Measurements from ENCODE around the gene WWOX.

DNA sequence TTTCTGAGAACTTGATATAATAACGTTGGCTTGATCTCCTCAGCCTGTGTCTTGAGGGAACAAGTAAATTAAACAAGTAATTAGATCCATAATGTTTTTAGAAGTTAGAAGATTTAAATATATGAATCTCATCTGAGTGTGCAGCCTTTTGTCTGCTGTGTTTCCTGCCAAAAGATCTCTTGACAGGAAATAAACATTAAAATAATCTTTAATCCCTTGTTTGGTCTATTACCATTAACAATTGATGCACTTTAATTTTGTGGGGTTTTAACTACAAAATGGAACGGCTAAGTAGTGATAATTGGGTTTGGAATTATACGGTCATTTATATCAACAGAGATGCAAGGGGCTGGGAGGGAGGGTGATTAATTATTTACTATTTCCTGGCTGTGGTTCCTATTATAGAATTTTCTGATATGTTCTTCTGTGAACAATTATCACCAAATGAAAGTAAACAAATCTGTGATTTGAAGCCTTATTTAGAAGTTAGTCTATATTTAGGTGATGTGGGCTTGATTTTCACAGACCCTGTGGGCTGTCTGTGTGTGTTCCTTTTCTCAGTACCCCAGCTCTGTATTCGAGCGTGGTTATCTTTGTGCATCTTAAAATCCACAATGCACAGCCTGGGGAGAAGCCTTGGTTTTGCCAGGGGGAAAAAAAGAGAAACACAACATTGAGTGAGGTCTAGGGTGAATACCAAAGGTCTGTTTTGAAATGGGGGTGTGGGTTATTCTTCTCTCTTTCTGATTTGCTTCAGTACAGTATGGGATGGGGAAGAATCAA, 556.1 kb downstream of the WWOX start:
- TF ChIP-seq, protein P1, sequence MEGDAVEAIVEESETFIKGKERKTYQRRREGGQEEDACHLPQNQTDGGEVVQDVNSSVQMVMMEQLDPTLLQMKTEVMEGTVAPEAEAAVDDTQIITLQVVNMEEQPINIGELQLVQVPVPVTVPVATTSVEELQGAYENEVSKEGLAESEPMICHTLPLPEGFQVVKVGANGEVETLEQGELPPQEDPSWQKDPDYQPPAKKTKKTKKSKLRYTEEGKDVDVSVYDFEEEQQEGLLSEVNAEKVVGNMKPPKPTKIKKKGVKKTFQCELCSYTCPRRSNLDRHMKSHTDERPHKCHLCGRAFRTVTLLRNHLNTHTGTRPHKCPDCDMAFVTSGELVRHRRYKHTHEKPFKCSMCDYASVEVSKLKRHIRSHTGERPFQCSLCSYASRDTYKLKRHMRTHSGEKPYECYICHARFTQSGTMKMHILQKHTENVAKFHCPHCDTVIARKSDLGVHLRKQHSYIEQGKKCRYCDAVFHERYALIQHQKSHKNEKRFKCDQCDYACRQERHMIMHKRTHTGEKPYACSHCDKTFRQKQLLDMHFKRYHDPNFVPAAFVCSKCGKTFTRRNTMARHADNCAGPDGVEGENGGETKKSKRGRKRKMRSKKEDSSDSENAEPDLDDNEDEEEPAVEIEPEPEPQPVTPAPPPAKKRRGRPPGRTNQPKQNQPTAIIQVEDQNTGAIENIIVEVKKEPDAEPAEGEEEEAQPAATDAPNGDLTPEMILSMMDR (IDR thresholded peaks at IDR 0.05): no peak
- no peak for TF ChIP-seq POLR2A (IDR thresholded peaks at IDR 0.05)
